IMR-90 (cell line): ENCODE results near the gene NEURL2. TPM values are rescaled to one million over a fixed set of nuclear protein-coding genes. Genes with fewer than 3 reads are reported as not detected.

ENCODE experiments used
- ATAC-seq: fragments of 200-7000 bp; cut with Tn5 transposase; 2 replicates; pipeline ENCODE4 v1.9.1; 2020; ENCODE audit warnings: low read depth, mild to moderate bottlenecking, moderate library complexity
- BruUV-seq: library from RNA; stranded (reverse); fragments of 400-500 nt; replicated peaks from 2 replicates; lab custom pipeline; 2021; lab: Mats Ljungman, UMichigan
- CTCF ChIA-PET: fragments of 300-600 bp; formaldehyde crosslinking; extraction: SDS; loops from one replicate; lab custom pipeline; 2021; ENCODE audit warnings: antibody characterized with exemption; lab: Yijun Ruan, JAX
- POLR2A ChIA-PET: fragments of 300-600 bp; sonication (Branson Sonifier 250); formaldehyde crosslinking; loops from one replicate; lab custom pipeline; 2022; ENCODE audit warnings: antibody characterized with exemption; ENCODE audit not compliant: unreplicated experiment; lab: Charles Lee
- DNase-seq: peaks from one replicate; pipeline ENCODE4 v3.0.0; 2013
- H2AFZ ChIP-seq: replicated peaks from 2 replicates; pipeline ENCODE3; 2013; ENCODE audit warnings: low read length, mild to moderate bottlenecking; ENCODE audit not compliant: poor library complexity
- H2AK5ac ChIP-seq: 2 replicates; pipeline ENCODE4 v1.6.1; 2013; ENCODE audit warnings: low read depth, low read length, inconsistent platforms
- H2AK9ac ChIP-seq: replicated peaks from 2 replicates; pipeline ENCODE3; 2013; ENCODE audit warnings: mild to moderate bottlenecking, low read depth, low read length, moderate library complexity; ENCODE audit not compliant: poor library complexity
- H2BK120ac ChIP-seq: 2 replicates; pipeline ENCODE4 v1.6.1; 2013; ENCODE audit warnings: low read depth, low read length, inconsistent platforms
- H2BK15ac ChIP-seq: 3 replicates; pipeline ENCODE4 v1.6.1; 2013; ENCODE audit warnings: low read depth, low read length, inconsistent platforms
- H2BK20ac ChIP-seq: 2 replicates; pipeline ENCODE4 v1.6.1; 2013; ENCODE audit warnings: low read depth, mild to moderate bottlenecking, inconsistent platforms, low read length, moderate library complexity
- H2BK5ac ChIP-seq: 2 replicates; pipeline ENCODE4 v1.6.1; 2013; ENCODE audit warnings: mild to moderate bottlenecking, low read depth, low read length, inconsistent platforms; ENCODE audit not compliant: poor library complexity, severe bottlenecking
- H3K14ac ChIP-seq: replicated peaks from 2 replicates; pipeline ENCODE4 v1.6.1; 2013; ENCODE audit warnings: low read depth, low read length, inconsistent platforms
- H3K18ac ChIP-seq: 2 replicates; pipeline ENCODE4 v1.6.1; 2013; ENCODE audit warnings: low read depth, low read length, control low read depth
- H3K23ac ChIP-seq: 2 replicates; pipeline ENCODE4 v1.6.1; 2013; ENCODE audit warnings: low read depth, low read length, inconsistent platforms
- H3K27ac ChIP-seq: 2 replicates; pipeline ENCODE4 v1.5.1; 2013; ENCODE audit warnings: mild to moderate bottlenecking, control low read depth, low read length; ENCODE audit not compliant: insufficient read depth
- H3K27me3 ChIP-seq: 2 replicates; pipeline ENCODE4 v1.6.1; 2013; ENCODE audit warnings: low read length; ENCODE audit not compliant: control insufficient read depth, insufficient read depth
- H3K36me3 ChIP-seq: 2 replicates; pipeline ENCODE4 v1.6.1; 2013; ENCODE audit warnings: low read length, mixed read lengths; ENCODE audit not compliant: control insufficient read depth, insufficient read depth
- H3K4ac ChIP-seq: 2 replicates; pipeline ENCODE4 v1.6.1; 2013; ENCODE audit warnings: low read depth, low read length, inconsistent platforms
- H3K4me1 ChIP-seq: 2 replicates; pipeline ENCODE4 v1.6.1; 2013; ENCODE audit warnings: low read length, mixed read lengths; ENCODE audit not compliant: control insufficient read depth, insufficient read depth
- H3K4me2 ChIP-seq: 2 replicates; pipeline ENCODE4 v1.6.1; 2013; ENCODE audit warnings: low read depth, mild to moderate bottlenecking, control low read depth, low read length, moderate library complexity
- H3K4me3 ChIP-seq: 2 replicates; pipeline ENCODE4 v1.5.1; 2013; ENCODE audit warnings: low read depth, mild to moderate bottlenecking, control low read depth, low read length, moderate library complexity; ENCODE audit not compliant: insufficient read depth
- H3K56ac ChIP-seq: 2 replicates; pipeline ENCODE4 v1.6.1; 2013; ENCODE audit warnings: low read length, inconsistent platforms; ENCODE audit not compliant: insufficient read depth; ENCODE audit errors: extremely low read depth
- H3K79me1 ChIP-seq, 2 experiments: 2 replicates each; pipeline ENCODE4 v1.6.1; 2013; ENCODE audit warnings: low read length in 2 of 2, inconsistent platforms in 1 of 2, low read depth in 1 of 2
- H3K9ac ChIP-seq: 2 replicates; pipeline ENCODE4 v1.6.1; 2013; ENCODE audit warnings: low read depth, low read length, control low read depth
- H3K9me1 ChIP-seq: 2 replicates; pipeline ENCODE4 v1.6.1; 2013; ENCODE audit warnings: low read length, inconsistent platforms; ENCODE audit not compliant: insufficient read depth
- H3K9me3 ChIP-seq: 2 replicates; pipeline ENCODE4 v1.6.1; 2013; ENCODE audit warnings: low read length; ENCODE audit not compliant: control insufficient read depth, insufficient read depth
- H4K20me1 ChIP-seq: 2 replicates; pipeline ENCODE4 v1.6.1; 2013; ENCODE audit warnings: low read length, inconsistent platforms; ENCODE audit not compliant: insufficient read depth
- H4K5ac ChIP-seq: 2 replicates; pipeline ENCODE4 v1.6.1; 2013; ENCODE audit warnings: mild to moderate bottlenecking, low read depth, low read length, control low read depth
- H4K8ac ChIP-seq, 2 experiments: 2 replicates each; pipeline ENCODE4 v1.6.1; 2013; ENCODE audit warnings: low read depth in 2 of 2, low read length in 2 of 2, control low read depth in 1 of 2, inconsistent platforms in 1 of 2
- H4K91ac ChIP-seq: 2 replicates; pipeline ENCODE4 v1.6.1; 2013; ENCODE audit warnings: low read depth, low read length, inconsistent platforms; ENCODE audit not compliant: insufficient read depth
- CEBPB ChIP-seq: IDR thresholded peaks from 2 replicates; pipeline ENCODE4 v1.6.1; 2012; ENCODE audit warnings: low read depth, low read length, improper control_type of control experiment
- CHD1 ChIP-seq: IDR thresholded peaks from 2 replicates; pipeline ENCODE4 v1.6.1; 2012; ENCODE audit warnings: low read depth, low read length, improper control_type of control experiment
- FOS ChIP-seq: fragments of 150-350 bp; IDR thresholded peaks from 2 replicates; pipeline ENCODE4 v1.6.1; 2016; ENCODE audit warnings: low read depth, low read length
- MAFK ChIP-seq: IDR thresholded peaks from 2 replicates; pipeline ENCODE4 v1.6.1; 2012; ENCODE audit warnings: low read depth, low read length, improper control_type of control experiment
- MAZ ChIP-seq: IDR thresholded peaks from 2 replicates; pipeline ENCODE4 v1.6.1; 2012; ENCODE audit warnings: low read depth, mild to moderate bottlenecking, low read length, improper control_type of control experiment, moderate library complexity, borderline replicate concordance
- MXI1 ChIP-seq: IDR thresholded peaks from 2 replicates; pipeline ENCODE4 v1.6.1; 2012; ENCODE audit warnings: low read depth, mild to moderate bottlenecking, low read length, moderate library complexity, borderline replicate concordance
- NFE2L2 ChIP-seq: fragments of 150-350 bp; IDR thresholded peaks from 2 replicates; pipeline ENCODE4 v1.6.1; 2016; ENCODE audit warnings: low read depth, mild to moderate bottlenecking, low read length
- POLR2A ChIP-seq: IDR thresholded peaks from 2 replicates; pipeline ENCODE4 v1.6.1; 2012; ENCODE audit warnings: mild to moderate bottlenecking, low read depth, low read length
- RAD21 ChIP-seq: IDR thresholded peaks from 2 replicates; pipeline ENCODE4 v1.6.1; 2012; ENCODE audit warnings: low read length, improper control_type of control experiment
- RCOR1 ChIP-seq: IDR thresholded peaks from 2 replicates; pipeline ENCODE4 v1.6.1; 2012; ENCODE audit warnings: mild to moderate bottlenecking, low read length, improper control_type of control experiment; ENCODE audit not compliant: insufficient replicate concordance
- RFX5 ChIP-seq: IDR thresholded peaks from 2 replicates; pipeline ENCODE4 v1.8.0; 2012; ENCODE audit warnings: low read depth, mild to moderate bottlenecking, low read length, moderate library complexity
- WGBS, 2 experiments: methylation state at CpG; one replicate each; pipeline versions ENCODE4 v1.1.5 to v1.1.7; 2013; ENCODE audit warnings: missing lambda C conversion rate in 2 of 2; ENCODE audit not compliant: insufficient read length in 1 of 2; ENCODE audit errors: extremely low coverage in 2 of 2; 5-methylcytosine and 5-hydroxymethylcytosine counted together
- dilution Hi-C: fragments of 300-500 bp; cut with HindIII; formaldehyde crosslinking; loops from one replicate; pipeline ENCODE4 v1.14.3; 2018; ENCODE audit warnings: low sequenced_read_pairs; ENCODE audit not compliant: unreplicated experiment
- in situ Hi-C: fragments of 300-500 bp; cut with MboI; formaldehyde crosslinking; loops from 3 replicates; pipeline ENCODE4 v1.14.3; 2019; ENCODE audit warnings: low sequenced_read_pairs, inconsistent platforms, mixed read lengths
- intact Hi-C: fragments of 100-400 bp; cut with micrococcal nuclease; formaldehyde crosslinking; loops from 2 replicates; pipeline ENCODE4 v1.10.0; 2022
- polyA plus RNA-seq, 3 experiments: library from polyadenylated mRNA; depleted of rRNA; stranded (reverse); fragments of >200 nt; gene quantifications; 2 replicates each; pipeline ENCODE4 v1.2.3, GENCODE V29; 2012; ENCODE audit warnings: low replicate concordance in 1 of 3
- total RNA-seq: library from RNA; depleted of rRNA; stranded (reverse); fragments of >200 nt; gene quantifications from 2 replicates; pipeline ENCODE4 v1.2.3, GENCODE V29; 2012
- TF ChIP-seq, protein P1 (sequence below): conservative IDR thresholded peaks from 2 replicates; pipeline ENCODE4 v1.5.1; 2012; ENCODE audit warnings: mild to moderate bottlenecking, low read depth, low read length, improper control_type of control experiment
- TF ChIP-seq, protein P2 (sequence below): fragments of 150-350 bp; IDR thresholded peaks from 2 replicates; pipeline ENCODE4 v1.6.1; 2017; ENCODE audit warnings: mild to moderate bottlenecking, antibody characterized with exemption, low read length, low read depth
- TF ChIP-seq, protein P3 (sequence below): fragments of 150-350 bp; IDR thresholded peaks from 2 replicates; pipeline ENCODE4 v1.6.1; 2016; ENCODE audit warnings: low read depth, mild to moderate bottlenecking, low read length, moderate library complexity, borderline replicate concordance

The NEURL2 gene
- total and polyA plus RNA-seq, 2 of the 4 experiments (the other 2 are of a cell fraction) = 1.1 to 2.5 TPM

DNA sequence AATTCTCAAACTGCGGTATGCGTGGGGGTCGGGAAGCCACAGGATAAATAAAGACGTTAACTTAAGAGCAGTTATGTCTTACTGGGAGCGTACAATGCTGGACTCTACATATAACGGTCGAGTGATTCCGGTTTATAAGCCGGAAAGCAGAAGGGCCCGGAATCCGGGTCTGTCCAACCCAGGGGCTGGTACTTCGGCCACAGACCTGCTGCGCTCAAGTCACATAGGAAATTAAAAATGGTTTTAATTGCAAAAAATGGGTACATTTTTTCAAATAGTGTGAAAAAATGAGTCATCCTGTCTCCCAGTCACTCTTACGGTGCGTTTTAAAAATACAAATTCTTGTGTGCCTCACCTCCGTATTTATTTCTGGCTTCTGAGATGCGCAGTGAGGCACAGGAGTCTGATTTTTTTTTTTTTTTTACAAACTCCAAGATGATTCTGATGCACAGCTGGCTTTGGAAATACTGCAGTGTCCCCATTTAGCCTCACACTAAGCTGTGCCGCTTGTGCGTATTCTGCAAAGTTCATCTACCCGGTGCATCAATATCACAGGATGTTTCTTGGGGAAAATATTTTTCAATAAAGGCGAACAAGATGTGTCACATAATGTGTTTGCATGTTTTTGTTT lies 44.5 kb upstream of the NEURL2 start:
- Histone ChIP-seq H3K9me3 (no peaks in the 10 kb centered on the region), H2AK9ac (peak overlapping the region; percentile 10), H3K56ac (peak overlapping the region; percentile 60; the same call in 1 of the 2 replicates), H3K14ac (peak overlapping the region; percentile 80), H2AK5ac (peak overlapping the region; percentile 15; the same call in 1 of the 2 replicates), H2BK120ac (peak overlapping the region; percentile 25; the same call in 1 of the 2 replicates), H3K9me1 (0 out of 2 replicates have a peak, but pooled peaks cover 4% of the 10 kb centered on the region), H2BK15ac (no peak overlapping the region; the same call in 2 of the 3 replicates), H3K27me3 (no peaks in the 10 kb centered on the region), H4K20me1 (peaks cover 15% of the 10 kb centered on the region), H2BK20ac (no peak overlapping the region), H4K91ac (peak overlapping the region; percentile 14; the same call in 1 of the 2 replicates), H3K4me3 (peak overlapping the region; percentile 57), H2AFZ (peak overlapping the region; percentile 87), H3K4me2 (peak overlapping the region; percentile 95), H3K23ac (peak overlapping the region; percentile 54), H3K36me3 (peaks cover 27% of the 10 kb centered on the region), H3K9ac (peak overlapping the region; percentile 52), H3K4me1 (peaks cover 5% of the 10 kb centered on the region), H4K5ac (peak overlapping the region; percentile 46), H3K79me1 (peaks cover 38 to 70% of the 10 kb centered on the region in 2 experiments), H4K8ac (peak overlapping the region in 1 of 2 experiments; percentile 38; a peak in 2 of 4 replicates), H3K4ac (peak overlapping the region; percentile 83), H3K18ac (peak overlapping the region; percentile 71; the same call in 1 of the 2 replicates), H3K27ac (peak overlapping the region; percentile 63), H2BK5ac (peak overlapping the region; percentile 77)
- 10% methylated on average over 9 of the region's 21 CpGs; no CpG with 5 or more reads in 1 of the 2 experiments for WGBS, 2 experiments
- in situ Hi-C loops = no loop called here
- CTCF ChIA-PET = interaction anchor here (0.7 kb wide), 1 partner anchor 34 kb away, joined by 3 read pairs; no protein-coding TSS in a partner anchor
- dilution Hi-C loops = no loop called here
- ATAC-seq (no peak), DNase-seq (peak; percentile 43)
- POLR2A ChIA-PET = interaction anchor here (0.6 to 1.2 kb wide), 4 partner anchors 8 to 25 kb away, joined by 3 to 8 read pairs (median 5); no protein-coding TSS in a partner anchor
- intact Hi-C loops = loop anchor here (1.0 to 10.0 kb wide), 5 partner anchors 25 to 136 kb away; partner anchors contain the start of genes ACOT8, CTSA, NEURL2 and SNX21
- BruUV-seq = TSS peak; percentile 83
- TF ChIP-seq FOS (no peak), POLR2A (no peak), RFX5 (no peak), RCOR1 (no peak), MAZ (no peak), CEBPB (no peak), MAFK (no peak), MXI1 (peak; percentile 4; the same call in 1 of the 2 replicates), CHD1 (no peak), RAD21 (no peak), NFE2L2 (0 out of 2 replicates have a peak, but pooled peaks have one; percentile 14)
- TF ChIP-seq, protein P1, sequence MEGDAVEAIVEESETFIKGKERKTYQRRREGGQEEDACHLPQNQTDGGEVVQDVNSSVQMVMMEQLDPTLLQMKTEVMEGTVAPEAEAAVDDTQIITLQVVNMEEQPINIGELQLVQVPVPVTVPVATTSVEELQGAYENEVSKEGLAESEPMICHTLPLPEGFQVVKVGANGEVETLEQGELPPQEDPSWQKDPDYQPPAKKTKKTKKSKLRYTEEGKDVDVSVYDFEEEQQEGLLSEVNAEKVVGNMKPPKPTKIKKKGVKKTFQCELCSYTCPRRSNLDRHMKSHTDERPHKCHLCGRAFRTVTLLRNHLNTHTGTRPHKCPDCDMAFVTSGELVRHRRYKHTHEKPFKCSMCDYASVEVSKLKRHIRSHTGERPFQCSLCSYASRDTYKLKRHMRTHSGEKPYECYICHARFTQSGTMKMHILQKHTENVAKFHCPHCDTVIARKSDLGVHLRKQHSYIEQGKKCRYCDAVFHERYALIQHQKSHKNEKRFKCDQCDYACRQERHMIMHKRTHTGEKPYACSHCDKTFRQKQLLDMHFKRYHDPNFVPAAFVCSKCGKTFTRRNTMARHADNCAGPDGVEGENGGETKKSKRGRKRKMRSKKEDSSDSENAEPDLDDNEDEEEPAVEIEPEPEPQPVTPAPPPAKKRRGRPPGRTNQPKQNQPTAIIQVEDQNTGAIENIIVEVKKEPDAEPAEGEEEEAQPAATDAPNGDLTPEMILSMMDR = no peak
- TF ChIP-seq, protein P2, sequence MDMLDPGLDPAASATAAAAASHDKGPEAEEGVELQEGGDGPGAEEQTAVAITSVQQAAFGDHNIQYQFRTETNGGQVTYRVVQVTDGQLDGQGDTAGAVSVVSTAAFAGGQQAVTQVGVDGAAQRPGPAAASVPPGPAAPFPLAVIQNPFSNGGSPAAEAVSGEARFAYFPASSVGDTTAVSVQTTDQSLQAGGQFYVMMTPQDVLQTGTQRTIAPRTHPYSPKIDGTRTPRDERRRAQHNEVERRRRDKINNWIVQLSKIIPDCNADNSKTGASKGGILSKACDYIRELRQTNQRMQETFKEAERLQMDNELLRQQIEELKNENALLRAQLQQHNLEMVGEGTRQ = no peak
- TF ChIP-seq, protein P3, sequence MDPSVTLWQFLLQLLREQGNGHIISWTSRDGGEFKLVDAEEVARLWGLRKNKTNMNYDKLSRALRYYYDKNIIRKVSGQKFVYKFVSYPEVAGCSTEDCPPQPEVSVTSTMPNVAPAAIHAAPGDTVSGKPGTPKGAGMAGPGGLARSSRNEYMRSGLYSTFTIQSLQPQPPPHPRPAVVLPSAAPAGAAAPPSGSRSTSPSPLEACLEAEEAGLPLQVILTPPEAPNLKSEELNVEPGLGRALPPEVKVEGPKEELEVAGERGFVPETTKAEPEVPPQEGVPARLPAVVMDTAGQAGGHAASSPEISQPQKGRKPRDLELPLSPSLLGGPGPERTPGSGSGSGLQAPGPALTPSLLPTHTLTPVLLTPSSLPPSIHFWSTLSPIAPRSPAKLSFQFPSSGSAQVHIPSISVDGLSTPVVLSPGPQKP = no peak
